GM21619 (cell line): ENCODE measurements around the gene MRTFA.
A peak's percentile ranks its signal among the peaks of the same experiment; 100 is the strongest.
"Not testable (repeated sequence)": the region's sequence is repeated elsewhere in the genome, so short reads cannot be mapped to it uniquely, and the experiment has no call there.

Experiments used
- ATAC-seq: cut with Tn5 transposase; IDR thresholded peaks from one replicate; pipeline ENCODE4 v1.9.1; 2021; ENCODE audit not compliant: unreplicated experiment

MRTFA gene

DNA sequence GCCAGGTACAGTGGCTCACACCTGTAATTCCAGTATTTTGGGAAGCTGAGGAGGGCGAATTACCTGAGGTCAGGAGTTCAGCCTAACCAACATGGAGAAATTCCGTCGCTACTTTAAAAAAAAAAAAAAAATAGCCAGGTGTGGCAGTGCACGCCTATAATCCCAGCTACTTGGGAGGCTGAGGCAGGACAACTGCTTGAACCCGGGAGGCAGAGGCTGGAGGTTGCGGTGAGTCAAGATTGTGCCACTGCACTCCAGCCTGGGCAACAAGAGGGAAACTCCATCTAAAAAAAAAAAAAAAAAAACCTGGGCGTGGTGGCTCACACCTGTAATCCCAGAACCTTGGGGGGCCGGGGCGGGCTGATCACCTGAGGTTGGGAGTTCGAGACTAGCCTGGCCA lies 37.8 kb downstream of the MRTFA start:
- ATAC-seq, result not testable (repeated sequence)

DNA sequence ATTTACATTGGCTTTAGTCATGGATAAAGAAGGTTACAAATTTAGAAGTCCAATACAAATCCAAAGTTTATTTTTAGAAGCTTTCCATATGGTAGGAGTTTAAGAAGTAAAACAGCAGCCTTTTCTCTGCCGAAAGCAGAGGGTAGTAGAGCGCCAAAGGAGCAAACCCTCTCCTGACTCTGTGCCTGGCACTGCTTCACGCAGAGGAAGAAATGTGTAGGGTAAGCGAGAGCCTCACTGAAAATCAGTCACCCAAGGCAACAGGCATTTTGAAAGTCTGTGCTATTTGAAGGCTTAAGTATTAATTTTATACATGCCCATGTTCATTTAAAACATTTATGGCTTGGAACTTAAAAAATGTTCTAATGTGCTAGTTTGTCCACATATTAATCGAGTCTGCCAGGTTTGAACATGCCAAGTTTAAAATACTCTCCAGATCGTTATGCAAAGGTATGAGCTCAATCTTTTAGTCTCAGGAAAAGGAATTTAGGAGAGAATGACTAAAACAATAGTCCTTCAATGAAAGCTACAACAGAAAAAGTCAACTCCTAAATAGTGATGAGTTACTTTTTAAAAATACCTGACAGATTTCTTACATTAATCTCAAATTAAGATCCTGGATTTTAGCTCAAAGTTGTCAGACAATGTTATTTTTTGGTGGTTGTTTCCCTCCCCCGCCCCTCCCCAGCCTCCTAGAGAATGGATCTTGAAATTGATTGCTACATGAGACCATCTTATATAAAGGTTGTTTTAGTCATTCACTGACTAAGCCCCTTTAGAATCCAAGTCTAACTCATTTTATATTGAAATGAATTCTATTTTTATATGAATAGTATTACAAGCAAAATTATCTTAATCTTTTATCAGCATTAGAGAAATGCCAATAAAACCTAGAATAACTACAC lies 38.7 kb downstream of the MRTFA start:
- ATAC-seq, result no peak

DNA sequence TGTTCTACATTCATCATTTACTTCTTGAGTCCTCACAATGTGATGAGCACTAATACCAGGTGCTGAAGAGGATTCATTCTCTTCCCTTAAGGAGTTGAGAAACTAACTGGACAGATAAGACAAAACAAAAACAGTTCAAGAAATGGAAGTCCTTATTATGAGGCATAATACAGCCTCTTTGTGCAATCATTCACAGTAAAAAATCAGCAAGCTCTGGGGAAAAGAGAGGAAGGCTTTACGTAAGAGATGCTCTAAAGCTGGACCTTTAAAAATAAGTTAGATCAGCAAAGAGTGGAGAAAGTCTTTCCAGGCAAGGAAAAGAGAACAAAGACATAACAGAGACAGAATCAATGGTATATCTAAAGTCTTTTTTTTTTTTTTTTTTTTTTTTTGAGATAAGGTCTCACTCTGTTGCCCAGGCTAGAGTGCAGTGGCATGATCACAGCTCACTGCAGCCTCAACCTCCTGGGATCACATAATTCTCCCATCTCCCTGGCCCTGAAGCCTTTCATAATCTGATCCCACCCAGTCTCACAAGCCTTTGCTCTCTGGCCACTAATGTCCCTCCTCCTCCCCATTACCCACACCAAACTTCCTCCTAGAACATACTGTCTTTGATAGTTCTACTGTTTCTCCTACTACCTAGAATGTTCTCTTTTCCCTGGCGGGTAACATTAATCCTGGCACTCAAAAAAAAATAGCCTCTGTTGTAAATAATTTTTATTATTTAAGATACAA lies 40.9 kb downstream of the MRTFA start:
- no peak for ATAC-seq

DNA sequence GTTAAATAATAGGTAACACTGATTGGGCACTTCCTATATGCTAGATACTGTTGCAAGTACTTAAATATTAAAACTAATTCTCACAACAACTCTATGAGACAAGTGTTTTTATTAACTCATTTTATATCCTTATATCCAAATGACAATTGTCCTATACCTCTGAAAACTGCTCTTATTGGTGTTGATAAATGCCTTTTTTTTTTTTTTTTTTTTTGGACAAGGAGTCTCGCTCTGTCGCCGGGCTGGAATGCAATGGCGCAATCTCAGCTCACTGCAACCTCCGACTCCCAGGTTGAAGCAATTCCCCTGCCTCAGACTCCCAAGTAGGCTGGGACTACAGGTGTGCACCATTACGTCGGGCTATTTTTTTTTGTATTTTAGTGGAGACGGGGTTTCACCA lies 41.6 kb downstream of the MRTFA start:
- ATAC-seq, result no peak

DNA sequence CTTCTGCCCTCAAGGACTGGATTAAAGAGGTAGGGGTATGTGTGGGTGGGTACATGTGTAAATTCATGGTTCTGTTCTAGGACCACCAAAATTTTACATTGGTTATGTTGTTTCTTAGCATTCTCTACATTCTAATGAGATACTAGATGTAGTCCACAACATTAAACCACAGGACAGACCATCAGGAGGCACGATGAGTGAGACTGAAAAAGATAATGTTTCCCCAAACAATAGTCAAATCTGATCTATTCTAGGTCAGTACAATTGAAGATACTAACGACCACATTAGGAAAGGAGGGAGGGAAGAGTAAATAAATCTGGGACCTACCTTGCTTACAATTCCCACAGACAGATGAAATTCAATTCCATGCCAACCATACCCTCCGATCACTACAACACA lies 42.2 kb downstream of the MRTFA start:
- ATAC-seq, result no peak

DNA sequence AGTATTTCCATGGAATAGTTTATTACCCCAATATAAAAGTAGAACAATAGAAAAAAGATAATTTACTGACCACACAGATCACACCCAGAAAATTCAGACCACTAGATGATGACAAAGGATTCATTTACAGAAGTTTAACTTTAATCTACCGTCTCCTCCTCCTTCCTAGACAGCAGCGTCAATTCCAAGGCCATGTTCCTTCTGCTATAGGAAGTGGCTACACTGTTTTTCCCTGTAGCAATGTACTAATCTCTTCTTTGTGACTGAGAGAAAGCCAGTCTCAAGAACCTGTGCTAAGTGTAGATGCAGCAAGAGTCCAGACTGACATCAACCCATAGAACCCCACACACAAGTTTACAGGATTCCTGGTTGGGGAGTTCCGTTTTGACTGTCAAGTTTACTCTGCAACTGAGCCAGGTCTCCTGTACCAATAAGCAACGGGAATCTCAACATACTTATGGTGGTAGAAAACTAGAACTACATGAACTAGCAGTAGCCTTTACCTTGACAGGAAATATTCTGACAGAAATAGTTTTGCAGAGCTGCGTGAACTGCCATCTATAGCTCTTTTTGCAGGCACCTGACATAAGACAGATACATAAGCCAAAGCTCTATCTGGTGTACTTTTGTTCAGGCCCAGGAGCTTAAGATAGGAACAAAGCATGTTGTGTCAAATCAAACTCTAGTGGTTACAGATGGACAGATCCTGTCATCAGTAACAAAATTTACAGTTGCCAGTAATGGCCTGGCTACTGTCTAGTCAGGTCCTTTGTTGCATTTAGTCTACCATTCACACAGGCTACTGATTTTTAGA lies 42.9 kb downstream of the MRTFA start:
- no peak for ATAC-seq

DNA sequence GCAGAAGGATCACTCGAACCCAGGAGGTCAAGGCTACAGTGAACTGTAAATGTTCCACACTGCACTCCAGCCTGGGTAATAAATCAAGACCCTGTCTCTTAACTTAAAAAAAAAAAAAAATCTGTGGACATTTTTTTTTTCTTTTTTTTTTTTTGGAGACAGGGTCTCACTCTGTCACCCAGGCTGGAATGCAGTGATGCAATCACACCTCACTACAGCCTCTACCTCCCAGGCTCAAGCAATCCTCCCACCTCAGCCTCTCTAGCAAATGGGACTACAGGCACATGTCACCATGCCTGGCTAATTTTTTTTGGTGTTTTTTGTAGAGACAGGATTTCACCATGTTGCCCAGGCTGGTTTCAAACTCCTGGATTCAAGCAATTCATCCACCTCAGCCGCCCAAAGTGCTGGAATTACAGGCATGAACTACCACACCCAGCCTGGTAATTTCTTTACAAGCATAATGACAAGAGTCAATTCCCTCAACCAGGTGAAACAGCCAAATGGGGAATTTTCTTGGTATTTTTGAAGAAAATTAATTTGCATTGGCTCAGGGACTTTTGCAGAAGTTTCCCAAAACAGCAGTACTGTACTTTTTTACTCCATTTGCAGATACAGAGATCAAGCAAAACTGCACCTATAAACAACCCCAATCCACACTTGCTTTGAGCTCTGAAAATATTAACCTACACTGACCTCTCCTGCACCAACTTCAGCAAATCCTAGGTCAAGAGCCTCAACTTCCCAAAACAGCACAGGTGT lies 44.0 kb downstream of the MRTFA start:
- no peak for ATAC-seq

DNA sequence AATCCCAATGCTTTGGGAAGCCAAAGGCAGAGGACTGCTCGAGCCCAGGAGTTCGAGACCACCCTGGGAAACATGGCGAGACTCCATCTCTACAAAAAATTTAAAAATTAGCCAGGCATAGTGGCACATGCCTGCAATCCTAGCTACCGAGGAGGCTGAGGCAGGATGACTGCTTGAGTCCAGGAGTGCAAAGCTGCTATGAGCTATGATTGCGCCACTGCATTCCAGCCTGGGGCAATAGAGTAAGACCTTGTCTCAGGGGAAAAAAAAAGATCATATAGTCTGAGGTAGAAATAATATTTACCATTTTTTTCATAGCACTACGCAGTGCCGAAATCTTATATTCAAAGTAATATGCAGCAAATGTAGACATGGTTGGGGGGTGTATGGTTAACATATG lies 47.8 kb downstream of the MRTFA start:
- ATAC-seq, result no peak

DNA sequence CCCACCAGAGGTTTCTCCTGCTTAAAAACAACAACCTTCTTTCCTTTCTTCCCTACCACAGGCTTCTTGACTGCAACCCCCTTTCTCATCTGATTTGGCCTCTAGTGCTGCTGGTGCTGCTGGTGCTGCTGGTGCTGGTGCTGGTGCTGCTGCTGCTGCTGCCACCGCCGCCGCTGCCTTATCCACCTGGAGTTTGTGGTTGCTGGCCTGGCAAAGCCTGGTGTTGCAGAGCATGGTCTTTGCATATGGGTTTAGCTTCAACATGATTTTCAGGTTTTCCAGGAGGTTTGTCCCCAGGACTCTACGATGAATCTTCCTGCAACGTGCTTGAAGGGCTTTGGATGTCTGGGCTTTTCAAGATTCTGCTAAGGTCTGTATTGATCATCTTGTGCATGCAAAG lies 49.7 kb downstream of the MRTFA start:
- ATAC-seq, result no peak

DNA sequence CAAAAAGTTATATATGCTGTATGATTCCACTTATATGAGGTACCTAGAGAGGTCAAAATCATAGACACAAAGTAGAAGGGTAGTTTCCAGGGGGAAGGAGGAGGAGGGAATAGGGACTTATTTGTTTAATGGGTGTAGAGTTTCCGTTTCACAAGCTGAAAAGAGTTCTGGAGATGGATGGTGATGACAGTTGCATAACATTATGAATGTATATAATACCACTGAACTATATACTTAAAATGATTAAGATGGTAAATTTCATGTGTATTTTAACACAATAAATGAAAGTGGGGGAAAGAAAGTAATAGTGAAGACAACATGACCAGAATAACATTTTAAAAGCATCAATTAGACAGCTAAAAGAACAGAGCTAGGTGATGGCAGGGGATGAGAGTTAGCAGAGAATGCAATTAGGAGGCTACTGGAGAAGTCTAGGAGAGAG lies 51.2 kb downstream of the MRTFA start:
- ATAC-seq, result no peak

DNA sequence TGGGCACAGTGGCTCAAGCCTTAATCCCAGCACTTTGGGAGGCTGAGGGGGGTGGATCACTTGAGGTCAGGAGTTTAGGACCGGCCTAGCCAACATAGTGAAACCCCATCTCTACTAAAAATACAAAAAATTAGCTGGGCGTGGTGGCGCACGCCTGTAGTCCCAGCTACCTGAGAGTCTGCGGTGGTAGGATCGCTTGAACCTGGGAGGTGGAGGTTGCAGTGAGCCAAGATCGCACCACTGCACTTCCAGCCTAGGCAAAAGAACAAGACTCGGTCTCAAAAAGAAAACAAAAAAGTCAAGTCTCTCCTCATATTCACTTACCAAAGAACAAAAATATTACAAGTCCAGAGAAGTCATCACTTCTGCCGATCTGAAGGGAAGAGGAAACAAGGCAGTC lies 51.8 kb downstream of the MRTFA start:
- ATAC-seq, result not testable (repeated sequence)

DNA sequence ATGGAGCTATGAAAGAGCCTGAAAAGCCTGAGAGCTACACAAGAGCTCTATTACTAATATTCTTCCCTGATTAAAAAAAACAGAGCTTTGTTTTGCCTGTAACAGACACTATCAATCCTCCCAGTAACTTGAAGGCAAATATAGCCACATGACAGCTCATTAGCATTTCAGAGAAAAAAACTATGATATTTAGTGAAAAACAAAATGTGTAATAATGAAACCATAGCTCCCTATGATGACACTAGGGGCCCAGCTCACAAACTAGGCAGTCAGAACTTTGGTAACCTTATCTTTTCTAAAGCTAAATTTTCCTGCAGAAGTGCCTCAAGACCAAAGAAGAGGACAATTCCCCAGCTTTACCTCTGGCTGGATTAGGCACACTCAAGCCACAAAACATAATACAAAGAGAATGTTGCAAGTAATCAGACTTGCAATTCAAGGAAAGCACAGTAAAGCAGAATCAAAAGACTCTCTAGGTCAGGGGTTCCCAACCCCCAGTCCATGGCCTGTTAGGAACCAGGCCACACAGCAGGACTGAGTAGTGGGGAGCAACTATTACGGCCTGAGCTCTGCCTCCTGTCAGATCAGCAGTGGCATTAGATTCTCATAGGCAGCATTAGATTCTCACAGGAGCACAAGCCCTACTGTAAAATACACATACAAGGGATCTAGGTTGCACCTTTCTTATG lies 53.3 kb downstream of the MRTFA start:
- ATAC-seq, result peak; percentile 56

DNA sequence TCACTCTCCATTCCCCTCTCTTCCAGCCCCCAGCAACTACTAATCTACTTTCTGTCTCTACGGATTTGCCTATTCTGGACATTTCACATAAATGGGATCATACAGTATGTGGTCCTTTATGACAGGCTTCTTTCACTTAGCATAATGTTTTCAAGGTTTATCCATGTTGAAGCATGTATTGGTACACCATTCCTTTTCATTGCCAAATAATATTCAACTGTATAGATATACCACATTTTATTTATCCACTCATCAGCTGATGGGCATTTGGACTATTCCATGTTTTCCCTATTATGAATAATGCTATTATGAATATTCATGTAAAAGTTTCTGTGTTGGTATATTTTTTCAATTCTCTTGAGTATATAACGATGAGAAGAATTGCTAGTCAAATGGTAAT lies 54.5 kb downstream of the MRTFA start:
- no peak for ATAC-seq

DNA sequence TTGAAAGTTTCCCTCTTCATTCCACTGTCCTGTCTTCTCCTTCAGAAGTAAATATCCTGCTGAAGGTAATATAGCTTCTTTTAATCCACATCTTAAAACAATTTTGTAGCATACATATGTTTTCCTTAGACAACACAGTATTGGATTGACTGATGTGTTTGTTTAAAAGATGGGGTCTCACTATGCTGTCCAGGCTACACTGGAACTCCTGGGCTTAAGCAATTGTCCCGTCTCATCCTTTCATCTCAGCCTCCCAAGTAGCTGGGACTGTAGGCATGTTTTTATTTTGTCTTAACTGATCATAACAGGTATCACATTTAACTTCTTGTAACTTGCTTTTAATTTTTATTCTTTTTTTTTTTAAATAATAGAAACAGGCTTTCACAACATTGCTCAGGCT lies 55.9 kb downstream of the MRTFA start:
- ATAC-seq, result no peak

DNA sequence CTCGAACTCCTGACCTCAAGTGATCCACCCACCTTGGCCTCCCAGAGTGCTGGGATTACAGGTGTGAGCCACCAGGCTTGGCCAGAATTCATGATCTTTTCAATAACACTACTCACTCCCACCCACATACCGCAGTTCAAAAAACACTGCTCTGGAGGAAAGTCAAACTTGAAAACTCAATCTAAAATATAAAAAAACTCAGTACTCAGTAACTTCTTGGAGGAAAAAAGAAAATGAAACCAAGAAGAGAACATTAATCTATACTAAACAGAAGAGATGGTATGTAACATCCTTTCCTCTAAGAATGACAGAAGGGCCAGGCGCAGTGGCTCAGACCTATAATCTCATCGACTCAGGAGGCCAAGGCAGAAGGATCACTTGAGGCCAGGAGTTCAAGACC lies 58.3 kb downstream of the MRTFA start:
- no peak for ATAC-seq

DNA sequence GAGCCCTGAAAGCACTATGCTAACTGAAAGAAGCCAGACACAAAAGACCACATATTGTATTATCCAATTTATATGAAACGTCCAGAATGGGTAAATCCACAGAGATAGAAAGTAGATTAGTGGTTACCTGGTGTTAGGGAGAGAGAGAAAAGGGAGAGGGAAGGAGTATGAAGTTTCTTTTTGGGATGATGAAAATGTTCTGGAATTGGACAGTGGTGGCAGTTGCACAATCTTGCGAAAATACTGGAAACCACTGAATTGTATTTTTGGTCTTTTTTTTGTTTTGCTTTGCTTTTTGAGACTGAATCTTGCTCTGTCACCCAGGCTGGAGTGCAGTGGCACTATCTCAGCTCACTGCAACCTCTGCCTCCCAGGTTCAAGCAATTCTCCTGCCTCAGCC lies 63.5 kb downstream of the MRTFA start:
- ATAC-seq, result no peak

DNA sequence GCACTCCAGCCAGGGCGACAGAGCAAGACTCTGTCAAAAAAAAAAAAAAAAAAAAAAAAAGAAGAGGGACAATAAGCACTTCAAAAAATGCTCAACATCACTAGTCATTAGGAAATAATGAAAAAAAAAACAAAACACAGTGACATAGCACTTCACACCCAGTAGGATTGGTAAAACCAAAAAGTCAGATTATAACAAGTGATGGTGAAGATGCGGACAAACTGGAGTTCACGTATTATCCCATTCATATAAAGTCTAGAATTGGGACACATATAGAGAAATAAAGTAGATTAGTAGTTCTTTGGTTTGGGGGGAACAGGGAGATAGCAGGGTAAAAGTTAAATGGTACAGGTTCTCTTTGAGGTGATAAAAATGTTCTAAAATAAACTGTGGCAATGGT lies 64.6 kb downstream of the MRTFA start:
- no peak for ATAC-seq

DNA sequence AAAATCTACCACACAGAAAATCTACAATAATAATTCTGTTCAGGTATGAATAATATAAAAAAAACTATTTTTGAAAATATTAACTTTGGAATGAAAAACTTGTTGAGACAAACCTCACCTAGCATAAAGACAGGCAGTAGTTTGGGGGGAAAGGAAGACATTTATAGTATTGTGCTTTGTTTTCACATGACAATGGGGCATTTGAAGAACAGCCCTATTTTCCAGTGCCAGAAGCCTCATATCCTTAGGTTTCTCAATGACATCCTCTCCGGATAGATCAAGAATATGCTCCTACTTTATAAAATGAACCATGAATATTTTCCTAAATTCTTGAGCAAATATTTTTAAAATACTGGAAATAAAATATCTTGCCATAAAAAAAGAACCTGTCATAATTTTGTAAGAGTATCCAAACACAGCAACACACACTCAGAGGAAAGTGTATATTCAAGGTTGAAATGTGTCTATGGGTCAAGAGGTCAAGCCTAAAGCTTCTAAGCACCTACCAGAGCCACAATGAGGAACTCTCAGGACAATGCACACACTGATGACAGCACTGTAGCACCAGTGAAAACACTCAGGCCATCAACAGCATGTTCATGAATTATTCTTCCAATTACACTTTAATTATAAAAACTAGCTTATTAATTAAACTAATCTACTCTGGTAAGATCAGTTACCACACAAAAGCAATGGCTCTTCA lies 68.7 kb downstream of the MRTFA start:
- ATAC-seq, result no peak

DNA sequence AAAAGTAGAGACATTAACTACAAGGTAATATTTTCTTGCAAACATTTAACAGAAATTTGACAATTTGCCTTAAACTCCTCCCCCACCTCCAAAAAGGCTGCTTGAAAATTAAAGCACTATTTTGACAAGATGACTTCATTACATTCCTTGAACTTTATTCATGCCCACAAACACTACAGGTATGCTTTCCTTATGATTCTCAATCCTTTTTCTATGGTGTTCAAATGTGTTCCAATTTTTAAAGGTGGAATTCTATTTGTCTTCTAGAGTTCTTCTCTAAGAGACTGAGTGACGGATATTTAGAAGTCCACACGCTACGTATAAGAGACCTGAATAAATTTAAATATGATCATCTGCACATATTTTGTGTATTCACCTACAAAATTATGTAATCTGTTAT lies 69.4 kb downstream of the MRTFA start:
- no peak for ATAC-seq
